Naive B cell (primary cell): ENCODE measurements around the gene MICALL2. TPM values are rescaled to one million over a fixed set of nuclear protein-coding genes. Genes with fewer than 3 reads are reported as not detected.

Experiments used
- ATAC-seq, 2 donors: fragments of 150-1000 bp; cut with Tn5 transposase; 2 replicates each; pipeline ENCODE4 v1.10.0; 2021; ENCODE audit warnings: low read depth in 2 of 2, mild to moderate bottlenecking in 2 of 2, moderate library complexity in 2 of 2
- DNase-seq: peaks from one replicate; pipeline ENCODE4 v3.0.0; 2022
- H3K27ac Mint-ChIP-seq, 6 donors: one replicate each; pipeline ENCODE4 v1.8.0; 2020 to 2022; ENCODE audit warnings: mild to moderate bottlenecking in 6 of 6, mixed read lengths in 6 of 6, moderate library complexity in 5 of 6, inconsistent platforms in 2 of 6
- H3K27me3 Mint-ChIP-seq, 3 donors: one replicate each; pipeline ENCODE4 v1.8.0; 2021 to 2022; ENCODE audit warnings: mixed read lengths in 3 of 3, mild to moderate bottlenecking in 1 of 3
- H3K36me3 Mint-ChIP-seq, 2 donors: one replicate each; pipeline ENCODE4 v1.8.0; 2020 to 2022; ENCODE audit warnings: mixed read lengths in 2 of 2, inconsistent platforms in 1 of 2, mild to moderate bottlenecking in 1 of 2
- H3K4me1 Mint-ChIP-seq, 3 donors: one replicate each; pipeline ENCODE4 v1.8.0; 2020 to 2022; ENCODE audit warnings: mixed read lengths in 3 of 3, inconsistent platforms in 1 of 3, mild to moderate bottlenecking in 1 of 3, moderate library complexity in 1 of 3
- H3K4me3 Mint-ChIP-seq, 8 donors: one replicate each; pipeline ENCODE4 v1.8.0; 2020 to 2022; ENCODE audit warnings: mild to moderate bottlenecking in 8 of 8, mixed read lengths in 8 of 8, moderate library complexity in 8 of 8, inconsistent platforms in 2 of 8
- H3K9me3 Mint-ChIP-seq, 7 donors: one replicate each; pipeline ENCODE4 v1.8.0; 2020 to 2022; ENCODE audit warnings: mixed read lengths in 7 of 7, mild to moderate bottlenecking in 5 of 7, inconsistent platforms in 2 of 7, moderate library complexity in 1 of 7
- polyA plus RNA-seq, 6 donors: library from polyadenylated mRNA; unstranded; fragments of 300-500 nt; fragmentation: Illumina TruSeq; gene quantifications; one replicate each; pipeline ENCODE4 v1.2.3, GENCODE V29; 2021; ENCODE audit warnings: low read depth in 6 of 6

MICALL2 gene
- not detected for polyA plus RNA-seq

DNA sequence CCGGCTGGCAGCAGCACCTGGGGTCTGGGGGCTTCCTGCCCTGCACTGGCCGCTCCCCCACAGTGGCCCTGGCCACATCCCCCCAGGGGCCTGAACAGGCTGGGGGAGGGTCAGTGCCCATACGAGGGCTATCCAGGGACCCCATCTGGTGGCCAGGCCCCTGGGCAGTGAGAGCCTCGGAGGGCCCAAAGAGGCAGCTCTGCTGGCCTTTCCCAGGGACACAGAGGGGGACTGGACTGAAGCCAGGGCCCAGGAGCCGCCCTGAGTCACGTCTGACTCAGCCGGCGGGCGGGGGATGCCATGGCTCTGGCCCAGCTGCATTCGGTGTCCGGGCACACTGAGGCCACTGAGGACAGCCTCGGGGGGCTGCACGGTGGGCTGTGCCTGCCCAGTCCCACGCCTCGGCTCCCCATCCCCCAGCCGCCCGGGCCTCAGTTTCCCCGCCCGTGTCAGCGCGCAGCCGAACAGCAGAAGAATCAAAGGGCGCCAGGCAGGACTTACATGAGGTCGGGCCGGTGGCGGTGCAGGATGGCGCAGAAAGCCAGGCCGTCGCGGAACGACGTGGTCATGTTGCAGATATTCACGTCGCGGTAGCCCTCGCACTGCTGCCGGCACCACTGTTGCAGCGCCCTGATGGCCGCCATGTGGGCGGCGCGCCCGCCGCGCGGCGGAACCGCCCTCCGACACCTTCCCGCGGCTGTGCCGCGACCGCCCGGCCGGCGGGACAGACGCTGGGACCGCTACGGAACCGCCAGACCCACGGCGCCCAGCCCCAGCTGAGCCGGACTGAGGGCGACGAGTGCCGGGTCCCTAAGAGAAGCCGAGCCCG is at the start of gene MICALL2:
Gene MICALL2 (minus strand): TSS at position 788 of the 829 bp plus-strand sequence. CDS start 144 bp downstream, at position 644.
- Mint-ChIP-seq H3K27me3 (peaks cover 0 to 5% (median 0%) of the 10 kb centered on the region in 3 donors), H3K4me1 (peaks cover 13 to 33% (median 21%) of the 10 kb centered on the region in 3 donors), H3K27ac (peak within 1 kb of the TSS in 2 of 6 donors; percentile 0 to 90), H3K36me3 (no peaks in the 10 kb centered on the region), H3K9me3 (no peaks in the 10 kb centered on the region), H3K4me3 (peak within 1 kb of the TSS; percentile 63 to 89 (median 78))
- no peak for DNase-seq
- peak; percentile 21 to 23 for ATAC-seq

- Mint-ChIP-seq H3K36me3 (no peaks in the 10 kb centered on the region), H3K4me3 (peak overlapping the region in 5 of 8 donors; percentile 32 to 78 (median 58)), H3K27me3 (no peaks in the 10 kb centered on the region), H3K4me1 (peaks cover 41 to 68% (median 62%) of the 10 kb centered on the region in 3 donors), H3K9me3 (no peaks in the 10 kb centered on the region), H3K27ac (peak overlapping the region; percentile 44 to 92 (median 73))
- DNase-seq (no peak), ATAC-seq (no peak)
These were observed 49.0 kb upstream of the MICALL2 start for GRCh38 chr7:1508277-1508758.

GRCh38 chr7:1505731-1506550 is 46.7 kb upstream of the MICALL2 start:
- no peaks in the 10 kb centered on the region for H3K27me3 Mint-ChIP-seq
- DNase-seq: peak; percentile 33
- peaks cover 38 to 65% (median 57%) of the 10 kb centered on the region in 3 donors for H3K4me1 Mint-ChIP-seq

DNA sequence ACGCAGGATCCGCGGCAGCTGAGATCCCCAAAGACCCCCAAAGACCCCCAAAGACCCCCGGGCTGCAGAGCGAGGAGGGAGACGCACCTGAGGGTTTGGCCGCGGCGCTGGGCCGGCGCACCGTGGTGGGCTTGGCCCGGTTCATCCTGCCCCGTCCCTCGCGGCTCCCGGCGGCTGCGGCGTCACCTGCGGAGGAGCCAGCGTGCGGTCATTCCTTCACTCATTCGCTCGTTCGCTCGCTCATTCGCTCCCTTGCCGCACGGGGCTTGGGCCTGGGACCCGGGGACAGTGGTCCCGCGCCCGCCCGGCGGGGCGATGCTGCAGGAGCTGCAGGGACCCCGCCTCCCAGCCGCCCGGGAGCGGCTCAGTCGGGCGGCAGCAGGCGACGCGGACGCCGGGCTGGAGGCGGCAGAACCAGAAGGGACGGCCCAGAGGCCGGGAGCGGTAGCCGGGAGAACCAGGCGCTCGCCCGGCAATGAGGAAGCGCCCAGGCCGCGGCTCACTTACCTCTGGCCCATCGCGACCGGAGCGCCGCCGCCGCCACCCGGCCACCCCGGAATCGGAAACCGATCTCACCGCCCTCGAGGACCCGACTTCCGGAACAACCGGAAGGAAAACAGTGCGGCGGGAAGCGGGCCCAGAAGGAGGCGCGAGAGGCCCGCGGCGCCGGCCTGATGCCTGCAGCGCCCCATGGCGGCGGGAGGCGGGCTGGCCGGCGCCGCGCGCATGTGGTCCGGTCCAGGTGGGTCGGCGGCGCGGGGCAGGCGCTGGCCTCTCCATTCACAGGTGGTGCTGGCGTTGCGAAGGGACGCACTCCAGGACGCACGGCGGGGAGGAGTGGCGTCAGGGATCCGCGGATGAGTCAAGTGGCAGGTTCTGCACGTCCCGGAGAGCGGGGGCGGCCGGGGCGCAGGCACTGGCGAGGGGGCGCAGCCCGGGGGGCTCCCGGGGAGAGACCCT is 44.8 kb upstream of the MICALL2 start, which contains the start of gene INTS1:
Gene INTS1 (minus strand): TSS at position 574 of the 960 bp plus-strand sequence. CDS start 429 bp downstream, at position 145.
- no peaks in the 10 kb centered on the region for H3K27me3 Mint-ChIP-seq
- peak; percentile 80 to 82 for ATAC-seq
- peak; percentile 89 for DNase-seq

More at GRCh38 chr7:1505731-1506550, 46.7 kb upstream of the MICALL2 start:
- peaks cover 0 to under 1% of the 10 kb centered on the region in 2 donors for H3K36me3 Mint-ChIP-seq
- H3K9me3 Mint-ChIP-seq: no peaks in the 10 kb centered on the region
- H3K27ac Mint-ChIP-seq: peak overlapping the region in 5 of 6 donors; percentile 59 to 92 (median 90)
- ATAC-seq: peak in 1 of 2 donors; percentile 11
- peak overlapping the region; percentile 76 to 90 (median 84) for H3K4me3 Mint-ChIP-seq

DNA sequence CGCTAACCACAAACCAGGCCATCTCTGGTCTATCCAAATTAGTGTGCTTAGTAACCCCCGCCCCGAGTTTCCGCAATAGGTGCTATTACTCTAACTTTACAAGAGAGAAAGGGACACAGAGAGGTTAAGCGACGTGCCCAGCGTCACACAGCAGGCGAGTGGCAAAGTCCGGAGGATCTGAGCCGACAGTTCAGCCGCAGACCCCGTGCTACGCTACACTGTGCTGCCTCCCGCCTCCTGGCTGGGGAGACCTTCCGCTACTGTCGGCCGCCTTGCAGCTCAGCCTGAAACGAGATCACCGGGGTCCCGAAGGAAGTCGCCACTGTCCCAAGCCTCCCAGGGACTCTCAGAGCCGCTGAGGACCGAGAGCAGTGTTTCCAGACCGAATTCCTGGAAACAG is 44.1 kb upstream of the MICALL2 start:
- peak overlapping the region in 5 of 6 donors; percentile 50 to 87 (median 79) for H3K27ac Mint-ChIP-seq
- DNase-seq (no peak), ATAC-seq (no peak)
- H3K4me3 Mint-ChIP-seq: peak overlapping the region; percentile 83 to 93 (median 88)
- H3K4me1 Mint-ChIP-seq: peaks cover 40 to 57% (median 47%) of the 10 kb centered on the region in 3 donors
- H3K27me3 Mint-ChIP-seq: no peaks in the 10 kb centered on the region
- no peaks in the 10 kb centered on the region for H3K9me3 Mint-ChIP-seq
- H3K36me3 Mint-ChIP-seq: peaks cover 0 to 7% of the 10 kb centered on the region in 2 donors

More for the DNA sequence above, 44.8 kb upstream of the MICALL2 start, which contains the start of gene INTS1:
- Mint-ChIP-seq H3K9me3 (no peaks in the 10 kb centered on the region), H3K27ac (peak within 1 kb of the TSS; percentile 50 to 87 (median 78)), H3K4me3 (peak within 1 kb of the TSS; percentile 83 to 93 (median 88)), H3K4me1 (peaks cover 43 to 61% (median 51%) of the 10 kb centered on the region in 3 donors), H3K36me3 (peaks cover 0 to 7% of the 10 kb centered on the region in 2 donors)

DNA sequence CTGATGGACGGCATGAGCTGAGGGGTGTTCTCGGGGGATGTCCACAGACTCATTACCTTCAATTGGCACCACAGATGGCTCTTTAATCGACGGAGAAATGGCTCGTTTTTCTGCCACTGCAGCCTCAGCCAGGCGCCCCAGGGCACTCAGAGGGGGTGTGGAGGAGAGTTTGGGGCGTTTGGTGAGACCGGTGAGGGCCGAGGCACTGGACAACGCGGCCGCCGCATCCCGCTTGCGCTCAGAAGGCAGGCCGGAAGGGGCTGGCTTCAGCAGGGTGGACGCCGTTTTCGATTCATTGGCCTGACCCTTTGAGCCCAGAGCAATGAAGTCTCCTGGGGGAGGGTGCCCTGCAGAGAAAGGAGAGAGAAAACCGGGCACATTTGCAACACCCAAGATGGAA is 43.6 kb upstream of the MICALL2 start:
- Mint-ChIP-seq H3K9me3 (no peaks in the 10 kb centered on the region), H3K36me3 (peaks cover 0 to 7% of the 10 kb centered on the region in 2 donors), H3K4me1 (peaks cover 39 to 56% (median 43%) of the 10 kb centered on the region in 3 donors), H3K27me3 (no peaks in the 10 kb centered on the region), H3K27ac (peak overlapping the region in 5 of 6 donors; percentile 24 to 88 (median 75)), H3K4me3 (peak overlapping the region; percentile 83 to 93 (median 88))
- DNase-seq (no peak), ATAC-seq (no peak)

DNA sequence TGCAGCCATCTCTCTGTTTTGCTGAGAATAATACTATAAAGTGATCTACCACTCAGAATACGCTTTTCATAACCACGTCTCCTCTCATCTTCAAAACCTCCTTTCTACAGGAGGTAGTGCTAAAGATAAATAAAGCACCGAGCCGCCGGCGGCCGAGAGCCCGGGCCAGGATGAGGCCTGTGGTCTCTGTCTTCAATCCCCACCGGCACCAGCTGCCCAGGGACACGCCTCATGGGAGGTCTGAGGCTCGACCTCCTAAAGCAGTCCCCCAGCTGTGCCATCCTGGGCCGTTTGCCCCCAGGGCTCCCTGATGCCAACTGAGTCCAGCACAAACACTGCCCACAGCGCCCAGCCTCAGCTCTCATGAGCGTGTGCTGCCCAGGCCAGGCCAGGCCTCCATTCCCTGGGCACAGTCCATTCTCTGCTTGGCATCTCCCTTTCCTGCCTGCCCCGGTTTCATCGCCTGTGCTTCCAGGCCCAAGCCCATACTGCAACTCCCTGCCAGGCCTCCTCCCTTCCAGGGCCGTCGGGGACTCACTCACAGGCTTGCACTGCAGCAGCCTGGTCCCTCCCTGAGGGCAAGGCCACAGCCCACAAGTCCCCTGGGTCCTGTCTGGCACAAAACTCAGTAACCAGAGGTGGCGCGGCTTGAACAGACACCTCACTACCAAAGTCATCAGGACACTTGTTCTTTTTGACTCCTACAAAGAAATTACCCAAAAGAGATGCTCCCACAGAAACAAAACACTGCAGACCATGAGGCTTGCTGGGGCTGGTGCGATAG is 42.4 kb upstream of the MICALL2 start:
- no peak for DNase-seq
- Mint-ChIP-seq H3K4me1 (peaks cover 34 to 46% (median 37%) of the 10 kb centered on the region in 3 donors), H3K36me3 (peaks cover 0 to 7% of the 10 kb centered on the region in 2 donors), H3K27ac (peak overlapping the region in 3 of 6 donors; percentile 7 to 49 (median 28)), H3K4me3 (peak overlapping the region; percentile 50 to 91 (median 87)), H3K27me3 (no peaks in the 10 kb centered on the region), H3K9me3 (no peaks in the 10 kb centered on the region)
- ATAC-seq: no peak

- DNase-seq (no peak), ATAC-seq (no peak)
- Mint-ChIP-seq H3K4me1 (peaks cover 25 to 34% (median 27%) of the 10 kb centered on the region in 3 donors), H3K36me3 (peaks cover 0 to 7% of the 10 kb centered on the region in 2 donors), H3K27me3 (no peaks in the 10 kb centered on the region), H3K9me3 (no peaks in the 10 kb centered on the region), H3K4me3 (peak overlapping the region in 1 of 8 donors; percentile 54), H3K27ac (peak overlapping the region in 3 of 6 donors; percentile 20 to 75 (median 53))
These were observed 41.0 kb upstream of the MICALL2 start for GRCh38 chr7:1500064-1500807.

DNA sequence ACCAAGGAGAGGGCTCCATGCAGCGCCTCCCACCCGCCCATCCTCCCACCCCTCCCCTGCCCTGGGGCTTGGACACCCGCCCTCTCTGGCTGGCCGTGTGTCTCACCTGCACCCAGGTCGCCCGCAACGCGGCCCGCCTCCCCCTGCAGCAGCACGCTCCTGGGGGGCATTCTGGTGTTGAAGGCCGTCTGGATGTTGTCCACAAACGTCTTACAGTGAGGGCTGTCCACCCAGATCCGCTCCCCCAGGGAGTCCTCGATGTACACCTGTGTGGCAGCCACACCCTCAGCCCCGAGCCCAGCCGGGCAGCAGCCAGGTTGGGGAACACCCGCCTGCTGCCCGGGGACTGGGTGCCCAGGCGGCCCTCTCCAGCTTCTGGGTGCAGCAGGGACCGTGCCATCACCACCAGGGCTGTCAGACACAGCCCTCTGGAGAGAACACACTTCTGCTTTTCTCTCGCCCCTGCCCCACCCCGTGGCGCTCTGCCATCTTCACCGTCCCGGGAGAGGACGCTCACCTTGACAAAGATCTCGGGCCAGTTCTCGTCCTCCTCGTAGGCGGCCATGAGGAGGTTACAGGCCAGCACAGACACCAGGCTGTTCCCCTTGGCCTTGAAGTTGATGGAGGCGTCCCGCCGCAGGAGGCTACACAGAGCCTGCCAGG is 40.2 kb upstream of the MICALL2 start:
- H3K9me3 Mint-ChIP-seq: no peaks in the 10 kb centered on the region
- peaks cover 21 to 32% (median 27%) of the 10 kb centered on the region in 3 donors for H3K4me1 Mint-ChIP-seq
- H3K36me3 Mint-ChIP-seq: peaks cover 0 to 7% of the 10 kb centered on the region in 2 donors
- no peaks in the 10 kb centered on the region for H3K27me3 Mint-ChIP-seq
- DNase-seq (no peak), ATAC-seq (no peak)
- no peak overlapping the region for H3K4me3 Mint-ChIP-seq
- H3K27ac Mint-ChIP-seq: no peak overlapping the region

DNA sequence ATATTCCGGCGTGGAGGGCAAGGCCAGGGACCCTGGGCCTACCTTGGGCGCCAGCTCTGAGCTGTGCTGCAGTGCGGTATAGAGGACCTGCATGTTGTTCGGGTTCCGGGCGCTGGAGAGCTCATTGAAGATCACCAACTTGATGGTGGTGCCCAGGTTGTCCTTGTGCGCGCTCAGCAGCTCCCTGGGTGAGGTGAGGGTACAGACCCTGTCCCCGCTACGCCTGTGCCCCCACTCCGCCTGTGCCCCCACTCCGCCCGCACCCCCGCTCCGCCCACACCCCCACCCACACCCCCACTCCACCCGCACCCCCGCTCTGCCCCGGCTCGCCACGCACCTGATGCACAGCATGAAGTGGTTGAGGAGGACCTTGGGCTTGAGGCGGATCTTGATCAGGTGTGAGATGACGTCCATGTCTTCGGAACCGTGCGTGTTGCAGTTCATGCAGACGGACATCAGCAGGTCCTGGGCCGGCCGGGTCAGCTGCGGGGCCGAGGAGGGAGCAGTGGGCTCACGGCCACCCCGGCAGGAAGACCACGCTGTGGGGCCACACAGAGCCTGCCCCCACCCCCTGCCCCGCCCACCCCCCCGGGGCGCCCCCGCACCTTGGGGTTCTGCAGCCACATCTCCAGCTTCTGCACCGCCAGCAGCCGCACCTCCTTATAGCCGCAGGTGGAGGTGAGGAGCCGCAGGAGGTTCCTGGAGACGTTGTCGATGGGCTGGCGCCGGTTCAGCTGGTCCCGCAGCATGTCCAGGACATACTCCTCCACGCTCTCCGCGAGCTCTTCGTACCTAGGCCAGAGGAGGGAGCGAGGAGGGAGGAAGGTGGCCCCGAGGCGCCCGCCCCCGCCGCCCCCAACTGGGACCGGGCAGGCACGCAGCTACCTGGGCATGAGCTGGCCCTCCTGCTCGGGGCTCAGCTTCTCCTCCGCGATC is 39.4 kb upstream of the MICALL2 start:
- Mint-ChIP-seq H3K27ac (no peak overlapping the region), H3K36me3 (peaks cover 0 to 7% of the 10 kb centered on the region in 2 donors), H3K27me3 (no peaks in the 10 kb centered on the region), H3K9me3 (no peaks in the 10 kb centered on the region), H3K4me3 (peak overlapping the region in 1 of 8 donors; percentile 30), H3K4me1 (peaks cover 21 to 29% (median 23%) of the 10 kb centered on the region in 3 donors)
- DNase-seq (no peak), ATAC-seq (no peak)
